HG03342 (cell line): ENCODE data around the gene PDLIM4.

Experiments
- ATAC-seq: cut with Tn5 transposase; IDR thresholded peaks from one replicate; pipeline ENCODE4 v1.9.1; 2021; ENCODE audit warnings: mild to moderate bottlenecking, moderate library complexity; ENCODE audit not compliant: unreplicated experiment

Gene PDLIM4

GRCh38 chr5:132266836-132267160 lies 9.3 kb downstream of the PDLIM4 start:
- ATAC-seq: no peak

DNA sequence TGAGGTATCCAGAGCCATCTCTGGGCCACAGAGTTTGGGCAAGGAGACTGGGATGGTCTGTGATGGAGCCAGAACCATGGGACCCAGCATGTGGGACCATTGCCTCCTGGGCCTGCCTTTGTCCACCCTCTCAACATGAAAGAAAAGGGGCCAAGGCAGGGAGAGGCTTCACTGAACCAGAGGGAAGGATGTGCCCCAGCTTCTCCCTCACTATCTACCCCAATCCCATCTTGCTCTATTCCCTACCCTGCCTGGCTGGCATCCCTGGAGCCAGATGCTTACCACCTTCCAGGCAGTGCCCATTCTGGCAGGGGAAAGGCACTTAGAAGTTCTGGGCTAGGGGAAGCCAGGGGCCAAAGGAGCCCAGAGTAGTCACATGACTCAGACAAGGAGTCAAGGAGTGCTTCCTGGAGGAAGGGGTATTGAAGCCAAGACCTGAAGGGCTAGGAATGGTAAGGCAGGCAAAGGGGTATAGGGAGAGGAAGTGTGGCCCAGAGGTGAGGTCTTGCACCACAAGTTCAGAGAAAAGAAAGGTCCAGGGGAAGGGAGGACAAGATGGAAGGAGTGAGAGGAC lies 9.8 kb downstream of the PDLIM4 start:
- ATAC-seq: no peak

- ATAC-seq: no peak
Observed at GRCh38 chr5:132267931-132268768, 10.7 kb downstream of the PDLIM4 start.

GRCh38 chr5:132268769-132269551 lies 11.5 kb downstream of the PDLIM4 start:
- ATAC-seq: peak; percentile 60

GRCh38 chr5:132269635-132270334 lies 12.3 kb downstream of the PDLIM4 start:
- ATAC-seq: no peak

GRCh38 chr5:132270335-132270665 lies 12.8 kb downstream of the PDLIM4 start:
- ATAC-seq: no peak

GRCh38 chr5:132270706-132271105 lies 13.2 kb downstream of the PDLIM4 start:
- ATAC-seq: no peak

- ATAC-seq: no peak
Observed at GRCh38 chr5:132271251-132272246, 14.1 kb downstream of the PDLIM4 start.

DNA sequence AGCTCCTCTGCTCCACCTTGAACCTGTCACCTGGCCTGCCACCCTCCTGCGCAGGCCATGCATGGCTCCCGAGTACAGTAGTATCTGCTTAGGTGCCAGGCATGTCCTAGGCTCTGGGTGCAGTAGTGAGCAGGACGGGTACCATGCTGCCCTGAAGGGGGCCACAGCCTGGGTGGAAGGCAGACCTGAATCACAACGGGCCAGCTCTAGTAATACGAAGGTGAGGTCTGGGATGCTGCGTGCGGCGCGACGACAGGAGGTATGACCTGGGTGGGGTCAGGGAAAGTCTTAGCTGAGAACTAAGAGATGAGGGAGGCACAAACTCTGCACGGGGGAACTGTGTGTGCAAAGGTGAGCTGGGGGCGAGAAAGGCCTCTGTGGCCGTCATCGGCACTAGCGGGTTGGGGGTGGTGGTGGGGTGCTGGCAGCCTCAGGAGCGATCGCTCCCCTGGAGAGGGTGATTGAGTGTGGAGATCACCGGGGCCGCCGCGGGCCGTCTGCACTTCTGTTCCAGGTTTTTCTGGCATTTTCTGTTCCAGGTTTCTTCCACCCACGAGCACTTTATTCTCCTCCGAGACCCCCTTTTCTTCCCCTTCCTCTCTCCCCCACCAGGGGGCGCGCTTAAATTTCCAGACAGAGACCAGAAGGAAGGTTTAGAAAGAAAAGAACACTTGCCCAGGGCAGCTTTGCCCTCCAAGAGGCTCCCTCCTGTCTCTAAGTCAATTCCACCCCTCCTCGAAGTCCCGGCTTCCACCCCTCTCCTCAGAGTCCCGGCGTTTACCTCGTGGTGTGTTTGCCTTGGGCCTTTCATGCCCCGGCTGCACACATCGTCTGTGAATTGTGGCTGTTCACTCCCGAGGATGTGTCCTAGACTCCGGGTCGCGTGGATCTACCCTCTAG lies 15.1 kb downstream of the PDLIM4 start:
- no peak for ATAC-seq

GRCh38 chr5:132273631-132274030 lies 16.1 kb downstream of the PDLIM4 start:
- no peak for ATAC-seq

- no peak for ATAC-seq
Observed at GRCh38 chr5:132274050-132274792, 16.7 kb downstream of the PDLIM4 start.

DNA sequence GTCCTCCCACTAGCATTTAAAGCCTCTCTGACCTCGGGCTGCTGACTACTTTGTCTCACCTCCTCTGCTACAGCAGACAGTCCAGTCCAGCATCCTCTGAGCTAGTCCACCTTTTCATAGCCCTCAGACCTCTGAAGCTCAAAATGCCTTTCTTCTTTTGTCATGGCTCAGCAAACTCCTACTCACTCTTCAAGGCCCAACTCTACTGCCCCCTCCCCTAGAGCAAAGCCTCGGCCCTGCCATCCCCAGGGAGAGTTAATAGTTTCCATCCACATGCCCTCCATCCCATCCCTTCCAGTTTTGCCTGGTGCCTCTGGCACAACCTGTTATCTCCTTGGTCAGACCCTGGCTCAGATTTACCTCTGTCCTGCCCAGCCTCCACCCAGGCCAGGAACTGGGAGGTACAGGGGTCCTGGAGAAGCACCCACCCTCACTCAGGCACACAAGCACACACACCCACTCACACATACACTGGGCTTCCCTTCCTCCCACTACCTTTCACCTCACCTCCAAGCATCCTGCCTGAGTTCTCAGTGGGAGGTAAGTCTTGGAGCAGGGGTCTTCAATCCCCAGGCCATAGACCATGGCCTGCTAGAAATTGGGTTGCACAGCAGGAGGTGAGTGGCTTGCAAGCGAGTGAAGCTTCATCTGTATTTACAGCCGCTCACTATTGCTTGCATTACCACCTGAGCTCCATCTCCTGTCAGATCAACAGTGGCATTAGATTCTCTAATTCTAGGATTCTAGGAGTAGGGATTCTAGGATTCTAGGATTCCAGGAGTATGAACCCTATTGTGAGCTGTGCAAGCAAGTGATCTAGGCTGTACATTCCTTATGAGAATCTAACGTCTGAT lies 18.1 kb downstream of the PDLIM4 start:
- ATAC-seq: no peak

GRCh38 chr5:132277256-132277655 lies 19.8 kb downstream of the PDLIM4 start:
- no peak for ATAC-seq

DNA sequence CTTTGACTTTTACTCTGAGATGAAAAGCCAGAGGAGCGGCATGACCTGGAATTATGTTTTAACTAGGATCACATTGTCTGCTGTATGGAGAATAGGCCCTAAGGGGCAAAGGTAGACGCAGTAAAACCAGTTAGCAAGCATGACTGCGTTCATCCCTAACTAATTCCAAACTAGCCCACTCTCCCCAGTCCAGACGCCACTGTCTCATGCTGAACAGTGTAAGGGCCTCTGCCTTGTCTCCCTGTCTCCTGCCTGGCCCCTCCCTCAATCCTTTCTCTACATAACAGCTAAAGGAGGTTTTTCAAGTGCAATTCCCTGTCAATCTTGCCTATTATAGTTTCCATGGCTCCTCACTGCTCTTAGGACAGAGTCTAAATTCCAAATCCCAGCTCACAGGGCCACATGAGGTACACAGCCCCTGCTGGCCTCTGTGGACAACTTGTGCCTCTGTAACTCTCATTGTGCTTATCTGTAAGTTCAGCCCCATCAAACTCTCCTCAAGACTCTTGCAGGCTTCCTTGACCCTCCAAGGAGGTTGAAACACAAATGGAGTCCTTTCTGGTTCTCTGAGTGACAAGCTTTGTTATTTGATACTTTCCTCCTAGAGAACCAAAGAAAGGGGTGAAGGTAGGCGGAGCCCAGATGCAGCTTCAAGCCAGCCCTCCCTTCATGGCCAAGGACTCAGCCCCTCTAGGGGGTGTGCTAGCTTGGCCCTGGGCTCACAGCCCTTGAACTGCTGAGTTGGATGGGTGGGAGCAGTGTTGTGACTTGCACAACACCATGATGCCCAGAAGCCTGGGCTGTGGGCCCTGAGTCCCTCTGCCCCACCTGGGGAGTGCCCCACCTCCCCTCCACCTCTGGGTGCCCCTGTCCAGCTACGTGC lies 20.7 kb downstream of the PDLIM4 start:
- ATAC-seq: no peak

DNA sequence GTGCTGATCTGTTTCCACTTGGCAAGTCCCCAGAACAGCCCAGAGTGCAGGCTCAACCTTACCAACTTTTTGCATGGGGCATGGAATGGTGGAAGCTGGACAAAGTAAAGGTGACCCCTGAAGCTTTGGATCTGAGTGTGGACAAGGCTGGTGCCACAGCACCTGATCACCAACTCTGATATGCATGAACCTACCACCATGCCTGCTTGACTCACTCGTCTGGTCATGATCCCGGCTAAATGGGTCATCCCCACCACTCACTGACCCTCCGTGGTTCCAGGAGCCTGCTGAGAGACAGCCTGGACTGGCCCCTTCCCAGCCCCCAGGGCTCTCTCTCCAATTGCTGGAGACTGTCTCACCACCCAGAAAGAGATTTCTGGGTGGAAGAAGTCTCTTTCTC lies 22.3 kb downstream of the PDLIM4 start:
- no peak for ATAC-seq

DNA sequence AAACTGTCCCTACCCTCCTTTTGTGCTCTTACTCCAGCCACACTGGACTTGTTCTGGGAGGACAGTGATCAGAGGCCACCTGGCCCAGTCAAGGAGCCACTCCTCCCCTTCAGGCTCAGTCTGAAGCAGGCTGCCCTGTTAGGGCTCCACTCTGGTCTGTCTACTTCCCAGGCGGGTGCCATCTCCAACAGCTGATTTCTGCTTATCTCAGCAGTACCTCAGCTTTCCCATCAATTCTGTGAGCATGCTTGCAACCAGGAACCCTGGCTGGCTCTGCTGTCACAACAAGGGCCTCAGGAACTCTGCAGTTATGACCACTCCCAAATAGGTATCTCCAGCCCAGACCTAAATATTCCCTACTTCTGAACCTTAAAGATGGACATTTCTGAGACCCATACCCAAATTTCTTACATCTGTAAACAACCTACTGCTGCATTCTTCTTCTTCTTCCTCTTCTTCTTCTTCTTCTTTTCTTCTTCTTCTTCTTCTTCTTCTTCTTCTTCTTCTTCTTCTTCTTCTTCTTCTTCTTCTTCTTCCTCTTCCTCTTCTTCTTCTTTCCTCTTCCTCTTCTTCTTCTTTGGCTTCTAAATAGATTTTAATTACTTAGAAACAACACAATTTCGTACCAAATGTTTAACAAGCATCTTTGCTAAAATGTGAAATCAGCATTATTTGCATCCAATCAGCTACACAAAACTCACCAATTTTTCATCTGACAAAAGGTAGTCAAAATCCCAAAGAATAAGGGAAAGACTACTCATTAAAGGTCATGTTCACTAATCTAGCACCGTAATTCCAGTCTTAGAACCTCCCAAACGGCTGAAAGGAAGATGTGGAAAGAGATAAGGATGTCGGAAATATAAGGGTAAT lies 23.1 kb downstream of the PDLIM4 start:
- ATAC-seq: no peak
